COR-L47 (cell line): ENCODE data around the gene PGK1.
A peak's percentile ranks its signal among the peaks of the same experiment; 100 is the strongest.
"Not testable (repeated sequence)": the region's sequence is repeated elsewhere in the genome, so short reads cannot be mapped to it uniquely, and the experiment has no call there.

Source experiments
- DNase-seq: peaks from one replicate; lab custom pipeline; 2025; lab: John Stamatoyannopoulos, UW

The PGK1 gene

GRCh38 chrX:78116365-78116764 is 12.3 kb downstream of the PGK1 start:
- DNase-seq = no peak

- no peak for DNase-seq
These were observed 12.7 kb downstream of the PGK1 start for GRCh38 chrX:78116766-78117165.

DNA sequence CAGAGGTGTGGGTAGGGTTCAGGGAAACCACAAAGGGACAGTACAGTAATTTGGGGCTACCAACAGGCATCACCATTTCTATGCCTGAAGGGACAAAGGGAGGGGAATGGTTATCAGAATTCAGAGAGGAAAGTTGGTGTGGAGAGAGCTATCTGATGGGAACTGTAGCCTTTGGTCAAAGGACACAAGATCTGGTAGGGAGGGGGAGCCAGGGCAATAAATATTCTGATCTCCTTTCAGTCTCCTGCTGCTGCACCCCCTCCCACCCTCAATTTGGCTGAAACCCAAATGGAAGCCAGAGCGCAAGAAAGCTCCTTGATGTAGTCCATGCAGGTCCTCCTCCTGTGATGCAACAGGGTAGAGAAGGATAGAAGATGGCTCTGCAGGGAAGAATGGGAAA is 14.6 kb downstream of the PGK1 start:
- no peak for DNase-seq

- no peak for DNase-seq
These were observed 15.6 kb downstream of the PGK1 start for GRCh38 chrX:78119521-78120227.

DNA sequence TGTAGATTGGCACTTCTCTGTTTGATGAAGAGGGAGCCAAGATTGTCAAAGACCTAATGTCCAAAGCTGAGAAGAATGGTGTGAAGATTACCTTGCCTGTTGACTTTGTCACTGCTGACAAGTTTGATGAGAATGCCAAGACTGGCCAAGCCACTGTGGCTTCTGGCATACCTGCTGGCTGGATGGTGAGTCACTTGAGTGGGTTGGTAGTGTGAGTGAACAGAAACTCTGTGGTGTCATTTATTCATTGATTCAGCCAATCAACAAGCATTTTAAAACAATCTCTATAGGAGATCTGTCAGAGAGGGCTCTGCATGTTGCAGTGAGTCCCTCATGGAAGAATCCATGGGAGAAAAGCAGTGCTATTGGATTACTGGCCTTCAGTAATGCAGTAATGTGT is 19.1 kb downstream of the PGK1 start:
- DNase-seq = no peak

GRCh38 chrX:78124307-78124706 is 20.3 kb downstream of the PGK1 start:
- no peak for DNase-seq

GRCh38 chrX:78125148-78125547 is 21.1 kb downstream of the PGK1 start:
- no peak for DNase-seq

- not testable (repeated sequence) for DNase-seq
These were observed 21.7 kb downstream of the PGK1 start for GRCh38 chrX:78125781-78126180.

- DNase-seq = no peak
These were observed 25.7 kb downstream of the PGK1 start for GRCh38 chrX:78129714-78130113.

GRCh38 chrX:78130396-78130795 is 26.3 kb downstream of the PGK1 start:
- DNase-seq = no peak

DNA sequence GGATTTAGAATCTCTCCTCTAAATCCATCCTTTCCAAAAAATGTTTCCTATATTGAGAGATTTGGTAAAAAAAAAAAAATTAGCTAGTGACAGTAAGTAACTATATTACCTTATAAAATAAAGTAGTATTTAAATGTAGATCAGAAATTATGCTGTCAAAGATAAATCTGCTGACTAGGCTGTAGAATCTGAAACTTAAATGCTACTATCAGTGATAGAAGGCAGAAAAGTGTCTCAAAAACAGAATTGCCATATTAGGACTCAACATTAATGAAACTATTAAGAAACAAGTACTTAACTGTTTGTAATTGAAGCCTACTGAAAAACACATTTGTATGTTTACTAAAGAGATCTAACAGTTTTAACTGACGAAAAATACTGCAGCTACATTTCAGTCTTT is 27.1 kb downstream of the PGK1 start:
- no peak for DNase-seq

GRCh38 chrX:78133238-78133960 is 29.4 kb downstream of the PGK1 start:
- DNase-seq = no peak

- peak; percentile 60 for DNase-seq
These were observed 35.4 kb downstream of the PGK1 start, which contains the start of gene TAF9B for GRCh38 chrX:78139160-78140123. TSS of gene TAF9B (minus strand) at chrX:78139650. CDS start at chrX:78139611, 39 bp downstream.

DNA sequence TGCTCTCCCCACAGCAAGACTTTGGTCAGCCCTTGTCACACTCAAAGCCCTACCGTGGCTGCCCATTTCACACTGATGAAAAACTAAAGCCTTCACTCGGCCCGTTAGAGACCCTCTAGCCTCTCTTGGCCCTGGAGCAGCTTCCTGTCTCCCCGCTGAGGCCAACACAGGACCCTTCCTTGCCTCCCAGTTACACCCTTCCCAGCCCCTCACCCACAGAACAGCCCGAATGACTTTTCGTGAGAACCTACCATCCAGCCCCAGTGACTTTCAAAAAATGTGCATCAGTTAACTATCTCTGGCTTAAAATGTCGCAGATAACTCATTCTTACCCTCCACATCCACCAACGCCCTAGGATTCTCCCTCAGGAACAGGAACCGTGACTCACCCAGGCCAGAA is 36.2 kb downstream of the PGK1 start:
- no peak for DNase-seq

GRCh38 chrX:78147002-78147540 is 43.0 kb downstream of the PGK1 start:
- not testable (repeated sequence) for DNase-seq

GRCh38 chrX:78157373-78157772 is 53.3 kb downstream of the PGK1 start:
- DNase-seq = not testable (repeated sequence)

DNA sequence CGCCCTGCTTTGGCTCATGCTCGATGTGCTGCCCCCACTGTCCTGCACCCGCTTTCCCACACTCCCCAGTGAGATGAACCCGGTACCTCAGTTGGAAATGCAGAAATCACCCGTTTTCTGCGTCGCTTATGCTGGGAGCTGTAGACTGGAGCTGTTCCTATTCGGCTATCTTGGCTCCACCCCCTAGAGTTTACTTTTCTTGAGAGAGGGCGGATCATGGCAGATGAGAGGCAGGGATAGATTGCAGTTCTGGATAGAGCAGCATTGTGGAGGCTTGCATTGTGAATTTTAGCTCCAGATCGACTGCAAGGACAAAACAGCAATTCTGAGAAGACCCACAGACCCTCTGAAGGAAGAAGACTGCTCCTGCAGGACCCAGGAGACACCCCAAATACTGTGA is 53.8 kb downstream of the PGK1 start:
- DNase-seq = not testable (repeated sequence)

GRCh38 chrX:78160711-78161110 is 56.7 kb downstream of the PGK1 start:
- not testable (repeated sequence) for DNase-seq

- DNase-seq = not testable (repeated sequence)
These were observed 59.1 kb downstream of the PGK1 start for GRCh38 chrX:78163175-78163574.

- no peak for DNase-seq
These were observed 61.4 kb downstream of the PGK1 start for GRCh38 chrX:78165425-78165824.

GRCh38 chrX:78168065-78168464 is 64.0 kb downstream of the PGK1 start:
- DNase-seq = no peak
